ENCODE measurements around the gene MED9. TPM values are rescaled to one million over a fixed set of nuclear protein-coding genes. Genes with fewer than 3 reads are reported as not detected.

MED9 gene
- total RNA-seq, 1 experiment from 2014 or later: 28.3 TPM

DNA sequence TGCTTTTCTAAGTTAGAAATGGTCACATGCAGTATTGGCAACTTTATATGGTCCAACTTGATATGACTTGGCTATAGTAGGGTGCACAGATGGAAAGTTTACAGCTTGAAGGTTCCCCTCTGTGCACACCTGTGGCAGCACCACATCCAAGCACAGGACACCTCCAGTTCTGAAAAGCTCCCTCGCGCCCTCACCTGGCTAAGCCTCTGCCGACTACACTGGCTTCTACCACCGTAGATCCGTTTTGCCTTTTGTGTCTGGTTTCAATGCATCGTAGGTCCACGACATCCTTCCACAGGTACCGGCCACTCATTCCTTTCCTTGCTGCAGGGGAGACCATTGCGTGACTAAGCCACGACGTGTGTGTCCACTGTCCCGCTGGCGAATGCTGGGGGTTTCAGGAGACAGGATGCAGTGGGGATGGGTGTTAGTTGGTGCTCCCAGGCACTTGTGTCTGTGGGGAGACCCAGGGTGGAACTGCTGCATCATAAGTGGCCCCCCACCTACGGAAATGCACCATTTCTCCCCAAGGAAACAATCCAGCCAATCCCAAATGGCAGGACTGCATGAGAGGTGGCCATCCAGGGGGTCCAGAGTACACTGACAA is 24.3 kb downstream of the MED9 start:
- no TSS peak for BruUV-seq (replicated peaks)
- Histone ChIP-seq H2AFZ (ENCODE audit: low read length) (no peak overlapping the region), H4K20me1 (ENCODE audit: low read length) (no peaks in the 10 kb centered on the region), H3K9ac (ENCODE audit: low read length) (no peak overlapping the region), H3K9me3 (ENCODE audit: low read length) (no peaks in the 10 kb centered on the region), H3F3A (ENCODE audit: low read length, unreplicated experiment) (no peaks in the 10 kb centered on the region), H3K79me2 (ENCODE audit: low read length) (no peaks in the 10 kb centered on the region), H3K4me2 (ENCODE audit: low read length) (no peak overlapping the region), H3K27me3 (ENCODE audit: low read length) (no peaks in the 10 kb centered on the region), H3K9me2 (replicated peaks; ENCODE audit: low read length) (no peaks in the 10 kb centered on the region), H3K36me3 (ENCODE audit: low read depth, low read length) (no peaks in the 10 kb centered on the region), H3K4me1 (ENCODE audit: insufficient read depth, low read length) (no peaks in the 10 kb centered on the region; the same call in 1 of the 2 replicates), H3K4me3 (ENCODE audit: low read length) (no peak overlapping the region), H3K27ac (ENCODE audit: low read length) (no peak overlapping the region)
- intact Hi-C loops (cut with micrococcal nuclease): no loop called here
- TF ChIP-seq, protein P1, sequence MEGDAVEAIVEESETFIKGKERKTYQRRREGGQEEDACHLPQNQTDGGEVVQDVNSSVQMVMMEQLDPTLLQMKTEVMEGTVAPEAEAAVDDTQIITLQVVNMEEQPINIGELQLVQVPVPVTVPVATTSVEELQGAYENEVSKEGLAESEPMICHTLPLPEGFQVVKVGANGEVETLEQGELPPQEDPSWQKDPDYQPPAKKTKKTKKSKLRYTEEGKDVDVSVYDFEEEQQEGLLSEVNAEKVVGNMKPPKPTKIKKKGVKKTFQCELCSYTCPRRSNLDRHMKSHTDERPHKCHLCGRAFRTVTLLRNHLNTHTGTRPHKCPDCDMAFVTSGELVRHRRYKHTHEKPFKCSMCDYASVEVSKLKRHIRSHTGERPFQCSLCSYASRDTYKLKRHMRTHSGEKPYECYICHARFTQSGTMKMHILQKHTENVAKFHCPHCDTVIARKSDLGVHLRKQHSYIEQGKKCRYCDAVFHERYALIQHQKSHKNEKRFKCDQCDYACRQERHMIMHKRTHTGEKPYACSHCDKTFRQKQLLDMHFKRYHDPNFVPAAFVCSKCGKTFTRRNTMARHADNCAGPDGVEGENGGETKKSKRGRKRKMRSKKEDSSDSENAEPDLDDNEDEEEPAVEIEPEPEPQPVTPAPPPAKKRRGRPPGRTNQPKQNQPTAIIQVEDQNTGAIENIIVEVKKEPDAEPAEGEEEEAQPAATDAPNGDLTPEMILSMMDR (conservative IDR thresholded peaks at IDR 0.05; ENCODE audit: low read depth, low read length): no peak; the same call in 1 of the 2 replicates
- TF ChIP-seq EZH2phosphoT487 (IDR thresholded peaks at IDR 0.05; ENCODE audit: borderline replicate concordance, low read length) (no peak), EZH2 (IDR thresholded peaks at IDR 0.05; ENCODE audit: low read length, unreplicated experiment) (no peak)
- no peak for DNase-seq
- no peak for ATAC-seq
- CTCF ChIA-PET: no interaction called here
- POLR2A ChIA-PET (ENCODE audit: unreplicated experiment): no interaction called here

GRCh38 chr17:17502741-17503565 is 26.2 kb downstream of the MED9 start:
- no TSS peak for BruUV-seq (replicated peaks)
- DNase-seq (no peak), ATAC-seq (no peak)
- H3F3A ChIP-seq (ENCODE audit: low read length, unreplicated experiment): no peaks in the 10 kb centered on the region
- H3K9me2 ChIP-seq (replicated peaks; ENCODE audit: low read length): no peaks in the 10 kb centered on the region
- intact Hi-C loops (cut with micrococcal nuclease): no loop called here
- H3K9ac ChIP-seq (ENCODE audit: low read length): no peak overlapping the region
- H3K4me3 ChIP-seq (ENCODE audit: low read length): no peak overlapping the region
- H3K36me3 ChIP-seq (ENCODE audit: low read depth, low read length): no peaks in the 10 kb centered on the region
- POLR2A ChIA-PET (ENCODE audit: unreplicated experiment): no interaction called here
- CTCF ChIA-PET: no interaction called here
- H2AFZ ChIP-seq (ENCODE audit: low read length): no peak overlapping the region
- H3K4me2 ChIP-seq (ENCODE audit: low read length): no peak overlapping the region
- H3K9me3 ChIP-seq (ENCODE audit: low read length): no peaks in the 10 kb centered on the region
- H4K20me1 ChIP-seq (ENCODE audit: low read length): no peaks in the 10 kb centered on the region
- TF ChIP-seq EZH2 (IDR thresholded peaks at IDR 0.05; ENCODE audit: low read length, unreplicated experiment): no peak
- TF ChIP-seq, protein P1 (conservative IDR thresholded peaks at IDR 0.05; ENCODE audit: low read depth, low read length): no peak
- H3K79me2 ChIP-seq (ENCODE audit: low read length): no peaks in the 10 kb centered on the region
- no peaks in the 10 kb centered on the region for H3K4me1 ChIP-seq (ENCODE audit: insufficient read depth, low read length)
- H3K27ac ChIP-seq (ENCODE audit: low read length): no peak overlapping the region
- H3K27me3 ChIP-seq (ENCODE audit: low read length): no peaks in the 10 kb centered on the region

- CTCF ChIA-PET: no interaction called here
- Histone ChIP-seq H3K4me2 (ENCODE audit: low read length) (no peak overlapping the region), H3K4me3 (ENCODE audit: low read length) (no peak overlapping the region), H3K9me2 (replicated peaks; ENCODE audit: low read length) (no peaks in the 10 kb centered on the region), H3K9me3 (ENCODE audit: low read length) (no peaks in the 10 kb centered on the region), H2AFZ (ENCODE audit: low read length) (no peak overlapping the region), H3K79me2 (ENCODE audit: low read length) (no peaks in the 10 kb centered on the region), H3K9ac (ENCODE audit: low read length) (no peak overlapping the region), H3F3A (ENCODE audit: low read length, unreplicated experiment) (no peaks in the 10 kb centered on the region), H4K20me1 (ENCODE audit: low read length) (no peaks in the 10 kb centered on the region), H3K27me3 (ENCODE audit: low read length) (no peaks in the 10 kb centered on the region), H3K36me3 (ENCODE audit: low read depth, low read length) (no peaks in the 10 kb centered on the region), H3K4me1 (ENCODE audit: insufficient read depth, low read length) (no peaks in the 10 kb centered on the region), H3K27ac (ENCODE audit: low read length) (no peak overlapping the region)
- DNase-seq: no peak
- BruUV-seq (replicated peaks): no TSS peak
- intact Hi-C loops (cut with micrococcal nuclease): no loop called here
- TF ChIP-seq EZH2 (IDR thresholded peaks at IDR 0.05; ENCODE audit: low read length, unreplicated experiment): no peak
- TF ChIP-seq, protein P1 (conservative IDR thresholded peaks at IDR 0.05; ENCODE audit: low read depth, low read length): no peak
- no peak for TF ChIP-seq EZH2phosphoT487 (IDR thresholded peaks at IDR 0.05; ENCODE audit: borderline replicate concordance, low read length)
- ATAC-seq: no peak
- POLR2A ChIA-PET (ENCODE audit: unreplicated experiment): no interaction called here
Observed at GRCh38 chr17:17503566-17504130, 26.8 kb downstream of the MED9 start.

All from PC-3 (cell line).